ENCODE results near the gene TBC1D22B.

DNA sequence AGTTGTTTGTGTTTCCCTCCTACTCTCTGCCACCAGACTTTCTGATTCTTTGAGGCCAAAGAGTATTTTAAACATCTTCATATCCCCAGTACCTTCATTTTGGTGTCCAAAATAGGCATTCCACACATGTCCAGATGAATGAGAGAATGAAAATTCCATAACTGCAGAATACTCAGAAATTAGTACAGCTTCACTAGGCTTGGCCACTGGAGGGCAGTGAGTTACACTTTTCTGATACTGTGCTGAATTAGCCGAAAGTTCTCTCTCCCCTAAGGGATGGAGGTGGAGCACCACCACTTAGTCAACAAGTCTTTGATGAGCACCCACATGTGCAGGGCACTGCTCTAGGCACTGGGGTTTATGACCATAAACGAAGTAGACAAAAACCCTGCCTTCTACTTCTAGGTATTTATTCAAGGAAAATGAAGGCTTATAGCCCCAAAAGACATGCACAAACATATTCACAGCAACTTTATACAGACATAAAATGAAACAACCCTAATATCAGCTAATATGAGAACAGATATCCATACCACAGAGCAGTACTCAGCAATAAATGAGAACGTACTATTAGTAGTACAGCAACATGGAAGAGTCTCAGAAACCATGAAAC is 46.4 kb downstream of the TBC1D22B start:
- TF ChIP-seq CTCF (conservative IDR thresholded peaks at IDR 0.05; ENCODE audit: low read depth, low read length) (peak; percentile 84), EZH2 (IDR thresholded peaks at IDR 0.05; ENCODE audit: low read length, unreplicated experiment) (no peak)

Measured in PC-3 (cell line).